Tibial artery (tissue), 4 donors: ENCODE data around the gene MSX1.
A peak's percentile ranks its signal among the peaks of the same experiment; 100 is the strongest.

ENCODE experiments used
- DNase-seq, 2 donors: peaks; one replicate each; pipeline ENCODE4 v3.0.0-alpha.2; 2019
- H3K27ac ChIP-seq, 2 donors: fragments of 200-600 bp; sonication (generic) in 1 of 2; 1 replicate in 1 of 2; 2 replicates in 1 of 2; pipeline ENCODE4 v1.5.1; 2018 to 2019; ENCODE audit warnings: mild to moderate bottlenecking in 1 of 2
- H3K27me3 ChIP-seq, 2 donors: fragments of 200-600 bp; sonication (generic) in 1 of 2; one replicate each; pipeline versions ENCODE4 v1.5.1 to v1.6.0; 2016 to 2019
- H3K36me3 ChIP-seq, 3 donors: fragments of 200-600 bp; sonication (generic) in 2 of 3; one replicate each; pipeline ENCODE4 v1.5.1; 2016 to 2019; ENCODE audit warnings: mild to moderate bottlenecking in 2 of 3
- H3K4me1 ChIP-seq, 4 donors: fragments of 200-600 bp; sonication (generic) in 2 of 4; 1 replicate in 3 of 4; 2 replicates in 1 of 4; pipeline ENCODE4 v1.5.1; 2016 to 2019
- H3K4me3 ChIP-seq, 2 donors: fragments of 200-600 bp; sonication (generic) in 1 of 2; 1 replicate in 1 of 2; 2 replicates in 1 of 2; pipeline ENCODE4 v1.5.1; 2018 to 2019; ENCODE audit warnings: mild to moderate bottlenecking in 2 of 2
- H3K9me3 ChIP-seq, 3 donors: fragments of 200-600 bp; sonication (generic) in 1 of 3; one replicate each; pipeline ENCODE4 v1.5.1; 2016 to 2019
- intact Hi-C: fragments of 100-400 bp; cut with DNase I; formaldehyde crosslinking; loops from one replicate; pipeline ENCODE4 v1.15.0; 2023; ENCODE audit warnings: low total_unique reads
- TF ChIP-seq, protein P1 (sequence below), 2 experiments: fragments of 200-600 bp in 1 of 2; fragments of 450-650 bp in 1 of 2; IDR thresholded peaks; one replicate each; pipeline ENCODE4 v1.5.1; 2017 to 2019; ENCODE audit warnings: antibody characterized with exemption in 2 of 2, mild to moderate bottlenecking in 1 of 2, moderate library complexity in 1 of 2

Gene MSX1

GRCh38 chr4:4859325-4859798, at the start of gene MSX1:
Gene MSX1, plus strand, starts transcription at chr4:4859665. Its CDS starts 235 bp downstream, at chr4:4859900.
- H3K4me1 ChIP-seq, result peaks cover 0 to 63% (median 46%) of the 10 kb centered on the region in 4 donors
- H3K9me3 ChIP-seq, result no peaks in the 10 kb centered on the region
- DNase-seq, result peak; percentile 87 to 90
- peaks cover 0 to 6% (median 5%) of the 10 kb centered on the region in 3 donors for H3K36me3 ChIP-seq
- H3K4me3 ChIP-seq, result peak within 1 kb of the TSS; percentile 60 to 62
- peak within 1 kb of the TSS; percentile 1 to 58 for H3K27ac ChIP-seq
- TF ChIP-seq, protein P1, sequence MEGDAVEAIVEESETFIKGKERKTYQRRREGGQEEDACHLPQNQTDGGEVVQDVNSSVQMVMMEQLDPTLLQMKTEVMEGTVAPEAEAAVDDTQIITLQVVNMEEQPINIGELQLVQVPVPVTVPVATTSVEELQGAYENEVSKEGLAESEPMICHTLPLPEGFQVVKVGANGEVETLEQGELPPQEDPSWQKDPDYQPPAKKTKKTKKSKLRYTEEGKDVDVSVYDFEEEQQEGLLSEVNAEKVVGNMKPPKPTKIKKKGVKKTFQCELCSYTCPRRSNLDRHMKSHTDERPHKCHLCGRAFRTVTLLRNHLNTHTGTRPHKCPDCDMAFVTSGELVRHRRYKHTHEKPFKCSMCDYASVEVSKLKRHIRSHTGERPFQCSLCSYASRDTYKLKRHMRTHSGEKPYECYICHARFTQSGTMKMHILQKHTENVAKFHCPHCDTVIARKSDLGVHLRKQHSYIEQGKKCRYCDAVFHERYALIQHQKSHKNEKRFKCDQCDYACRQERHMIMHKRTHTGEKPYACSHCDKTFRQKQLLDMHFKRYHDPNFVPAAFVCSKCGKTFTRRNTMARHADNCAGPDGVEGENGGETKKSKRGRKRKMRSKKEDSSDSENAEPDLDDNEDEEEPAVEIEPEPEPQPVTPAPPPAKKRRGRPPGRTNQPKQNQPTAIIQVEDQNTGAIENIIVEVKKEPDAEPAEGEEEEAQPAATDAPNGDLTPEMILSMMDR (IDR thresholded peaks at IDR 0.05), result no peak
- H3K27me3 ChIP-seq, result peaks cover 3 to 89% of the 10 kb centered on the region in 2 donors
- intact Hi-C loops, result no loop called here

GRCh38 chr4:4810092-4810774, 49.2 kb upstream of the MSX1 start:
- Histone ChIP-seq H3K36me3 (no peaks in the 10 kb centered on the region), H3K27me3 (peaks cover 0 to 2% of the 10 kb centered on the region in 2 donors), H3K4me1 (no peaks in the 10 kb centered on the region), H3K9me3 (peaks cover 0 to 14% (median 12%) of the 10 kb centered on the region in 3 donors), H3K4me3 (no peak overlapping the region), H3K27ac (no peak overlapping the region)
- no peak for DNase-seq
- TF ChIP-seq, protein P1 (IDR thresholded peaks at IDR 0.05), result no peak
- intact Hi-C loops, result no loop called here

DNA sequence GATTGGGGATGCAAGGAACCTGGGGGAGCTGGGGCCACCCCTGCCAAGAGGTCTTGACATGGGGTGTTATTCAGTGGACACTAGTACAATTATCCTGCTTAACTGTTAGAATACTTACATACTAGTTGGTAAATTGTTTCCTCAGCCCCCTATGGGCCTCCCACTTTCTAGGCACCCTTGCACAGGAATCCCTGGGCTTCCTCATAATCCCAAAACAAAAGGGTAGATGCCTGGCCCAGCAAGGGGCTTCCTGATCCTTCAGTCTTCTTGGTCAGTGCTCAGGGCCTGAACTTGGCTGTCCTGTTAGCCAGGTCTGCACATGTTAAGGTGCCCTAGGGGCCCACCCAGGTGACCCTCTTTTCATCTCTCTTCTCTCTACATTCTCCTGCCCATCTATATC, 48.7 kb upstream of the MSX1 start:
- H3K4me3 ChIP-seq, result no peak overlapping the region
- no peaks in the 10 kb centered on the region for H3K36me3 ChIP-seq
- H3K27me3 ChIP-seq, result peaks cover 0 to 2% of the 10 kb centered on the region in 2 donors
- H3K4me1 ChIP-seq, result no peaks in the 10 kb centered on the region
- H3K9me3 ChIP-seq, result peaks cover 0 to 14% (median 12%) of the 10 kb centered on the region in 3 donors
- H3K27ac ChIP-seq, result no peak overlapping the region
- intact Hi-C loops, result no loop called here
- TF ChIP-seq, protein P1 (IDR thresholded peaks at IDR 0.05), result no peak
- no peak for DNase-seq

GRCh38 chr4:4812145-4812794, 47.2 kb upstream of the MSX1 start:
- peaks cover 0 to 2% of the 10 kb centered on the region in 2 donors for H3K27me3 ChIP-seq
- no peaks in the 10 kb centered on the region for H3K36me3 ChIP-seq
- no peaks in the 10 kb centered on the region for H3K4me1 ChIP-seq
- intact Hi-C loops, result no loop called here
- TF ChIP-seq, protein P1 (IDR thresholded peaks at IDR 0.05), result no peak
- H3K9me3 ChIP-seq, result peaks cover 0 to 14% (median 12%) of the 10 kb centered on the region in 3 donors
- no peak for DNase-seq
- no peak overlapping the region for H3K27ac ChIP-seq
- H3K4me3 ChIP-seq, result no peak overlapping the region

DNA sequence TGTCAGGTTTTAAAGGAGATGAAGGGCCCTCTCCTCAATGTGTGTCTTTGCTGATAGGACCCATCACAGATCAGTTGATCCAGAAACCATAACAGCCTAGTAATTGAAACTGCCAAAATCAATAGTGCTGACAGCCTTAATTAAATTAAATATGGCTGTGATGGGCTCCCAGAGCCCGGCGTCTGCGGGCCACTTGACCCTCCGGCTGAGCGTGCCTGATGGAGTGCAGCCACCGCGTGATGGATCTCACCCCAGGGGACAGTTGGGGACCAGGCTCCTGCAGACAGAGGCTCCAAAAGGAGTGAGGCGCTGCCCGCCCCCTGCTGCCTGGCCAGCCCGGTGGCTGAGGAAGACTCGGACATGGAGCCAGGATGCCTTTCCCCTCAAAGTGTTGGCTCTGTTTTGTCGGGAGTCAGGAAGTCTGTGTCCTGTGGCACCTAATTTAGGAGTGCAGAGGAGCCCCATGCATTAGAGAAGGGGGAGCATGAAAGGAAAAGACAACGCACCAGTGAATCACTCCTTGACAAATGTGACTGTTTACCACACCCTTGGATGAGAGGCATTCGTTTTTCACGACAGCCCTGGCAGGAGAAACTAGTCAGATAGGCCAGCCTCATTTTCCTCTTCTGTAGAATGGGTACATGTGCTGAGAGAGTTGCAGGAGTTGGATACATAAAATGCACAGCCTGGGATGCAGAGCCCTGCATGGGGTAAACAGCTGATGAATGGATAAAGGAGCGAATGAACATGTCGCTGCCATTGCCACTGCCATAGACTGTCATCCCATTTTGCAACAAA, 40.9 kb upstream of the MSX1 start:
- DNase-seq, result no peak
- TF ChIP-seq, protein P1 (IDR thresholded peaks at IDR 0.05), result no peak
- H3K27ac ChIP-seq, result no peak overlapping the region
- intact Hi-C loops, result no loop called here
- H3K9me3 ChIP-seq, result peaks cover 0 to 8% (median 6%) of the 10 kb centered on the region in 3 donors
- H3K27me3 ChIP-seq, result no peaks in the 10 kb centered on the region
- H3K36me3 ChIP-seq, result no peaks in the 10 kb centered on the region
- no peaks in the 10 kb centered on the region for H3K4me1 ChIP-seq
- no peak overlapping the region for H3K4me3 ChIP-seq
